NK-92 (cell line): ENCODE measurements around the gene DOLK.

ENCODE experiments used
- DNase-seq: peaks from one replicate; lab custom pipeline; 2025; ENCODE audit not compliant: unreplicated experiment; lab: John Stamatoyannopoulos, UW

Gene DOLK

DNA sequence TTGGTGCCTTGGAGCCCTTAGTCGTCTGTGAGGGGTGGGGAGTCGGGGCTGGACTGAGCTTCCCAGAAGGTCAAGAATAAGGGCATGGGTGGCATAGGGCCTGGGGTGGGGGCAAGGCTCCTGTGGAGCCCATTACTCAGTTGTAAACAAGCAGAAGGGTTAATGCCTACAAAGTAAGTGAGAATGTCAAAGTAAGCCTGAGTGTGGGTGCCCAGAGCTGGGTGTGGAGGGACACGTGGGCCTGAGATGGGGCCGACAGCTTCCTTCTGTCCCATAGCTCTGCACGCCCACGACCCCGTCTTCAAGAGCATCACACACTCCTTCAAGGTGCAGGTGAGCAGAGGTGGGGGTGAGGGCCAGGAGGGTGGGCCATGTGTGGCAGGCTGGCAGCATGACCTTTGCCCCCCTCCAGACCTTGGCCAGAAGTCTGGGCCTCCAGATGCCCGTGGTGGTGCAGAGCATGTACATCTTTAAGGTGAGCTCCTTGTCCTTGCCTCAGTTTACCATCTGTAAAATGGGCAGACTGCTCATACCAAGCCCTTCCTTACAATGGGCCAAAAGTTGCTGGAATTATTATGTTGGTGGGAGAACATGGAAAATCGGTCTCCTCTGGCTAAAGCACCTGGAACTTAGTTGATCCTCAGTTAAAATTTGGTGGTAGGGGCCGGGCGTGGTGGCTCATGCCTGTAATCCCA is 11.1 kb downstream of the DOLK start:
- DNase-seq, result no peak

- DNase-seq, result no peak
Observed at GRCh38 chr9:128933731-128934130, 13.7 kb downstream of the DOLK start.

GRCh38 chr9:128929560-128929959 is 17.8 kb downstream of the DOLK start:
- no peak for DNase-seq

- DNase-seq, result no peak
Observed at GRCh38 chr9:128928624-128929023, 18.8 kb downstream of the DOLK start.

DNA sequence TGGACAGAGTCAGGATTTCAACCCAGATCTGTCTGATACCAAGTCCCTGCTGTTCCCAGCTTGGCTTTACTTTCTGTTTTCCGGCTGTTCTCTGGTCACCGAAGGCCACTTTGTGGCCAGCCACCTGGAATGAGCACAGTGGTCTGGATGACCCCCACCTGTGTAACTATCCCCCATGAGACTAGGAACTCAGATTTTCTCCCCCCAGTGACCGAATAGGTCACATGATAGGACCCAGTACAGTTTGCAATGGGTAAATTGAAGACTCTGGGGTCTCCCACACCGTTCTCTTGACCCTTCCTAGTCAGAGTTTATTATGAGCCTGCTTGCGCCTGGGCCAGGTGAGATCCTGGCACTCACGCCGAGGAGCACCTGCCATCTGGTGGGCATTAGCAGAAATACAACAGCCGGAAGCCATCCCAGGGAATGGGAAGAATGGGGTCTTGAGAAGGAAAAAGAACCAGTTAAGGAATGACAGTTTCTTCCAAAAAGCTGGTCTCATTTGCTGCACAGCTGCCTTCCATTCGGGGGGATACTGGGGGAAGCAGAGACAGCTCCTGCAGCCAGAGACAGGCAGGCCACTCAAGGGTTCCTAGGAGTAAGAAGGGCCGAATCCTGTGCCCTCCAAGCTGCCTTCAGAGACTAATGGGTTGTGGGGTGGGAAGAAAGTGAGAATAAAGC is 19.5 kb downstream of the DOLK start:
- DNase-seq, result no peak

GRCh38 chr9:128923493-128923883 is 23.9 kb downstream of the DOLK start:
- DNase-seq, result no peak

DNA sequence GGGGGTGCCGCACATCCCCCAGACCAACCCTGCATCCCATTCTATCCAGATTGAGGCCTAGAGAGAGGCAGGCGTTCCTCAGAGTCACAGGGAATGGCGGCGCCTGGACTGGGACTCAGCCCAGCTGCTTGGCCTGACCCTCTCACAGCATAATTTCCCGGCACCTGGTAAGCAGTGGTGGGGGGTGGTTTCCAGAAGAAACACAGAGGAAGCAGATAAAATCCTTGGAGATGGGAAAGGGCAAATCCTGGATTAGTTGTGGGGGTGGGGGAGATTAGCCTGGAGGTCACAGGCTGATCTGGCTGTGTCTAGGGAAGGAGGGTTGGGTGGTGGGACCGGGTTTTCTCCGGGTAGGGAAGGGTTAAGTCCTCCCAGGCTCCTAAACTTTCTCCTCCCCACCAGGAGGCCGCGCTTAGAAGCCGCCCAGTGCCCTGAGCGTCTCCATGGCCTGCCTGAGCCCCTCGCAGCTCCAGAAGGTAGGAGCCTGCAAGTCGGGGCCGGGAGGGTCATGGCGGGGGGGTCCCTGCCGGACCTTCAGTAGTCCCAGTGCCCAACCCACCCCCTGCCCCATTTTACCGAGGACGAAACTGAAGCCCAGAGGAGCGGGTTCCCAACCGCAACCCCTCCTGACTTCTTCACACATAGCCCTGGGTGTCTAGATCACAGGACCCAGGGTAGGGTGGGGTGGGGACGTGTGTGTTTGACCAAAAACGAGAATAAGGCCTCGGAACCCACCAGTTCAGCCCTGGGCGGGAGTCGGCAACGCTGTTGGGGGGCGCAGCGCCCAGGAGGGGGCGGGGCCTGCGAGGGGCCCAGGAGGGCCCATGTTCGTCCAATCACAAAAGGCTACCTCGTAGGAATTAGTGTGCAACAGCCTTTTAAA is 25.3 kb downstream of the DOLK start:
- DNase-seq, result no peak

DNA sequence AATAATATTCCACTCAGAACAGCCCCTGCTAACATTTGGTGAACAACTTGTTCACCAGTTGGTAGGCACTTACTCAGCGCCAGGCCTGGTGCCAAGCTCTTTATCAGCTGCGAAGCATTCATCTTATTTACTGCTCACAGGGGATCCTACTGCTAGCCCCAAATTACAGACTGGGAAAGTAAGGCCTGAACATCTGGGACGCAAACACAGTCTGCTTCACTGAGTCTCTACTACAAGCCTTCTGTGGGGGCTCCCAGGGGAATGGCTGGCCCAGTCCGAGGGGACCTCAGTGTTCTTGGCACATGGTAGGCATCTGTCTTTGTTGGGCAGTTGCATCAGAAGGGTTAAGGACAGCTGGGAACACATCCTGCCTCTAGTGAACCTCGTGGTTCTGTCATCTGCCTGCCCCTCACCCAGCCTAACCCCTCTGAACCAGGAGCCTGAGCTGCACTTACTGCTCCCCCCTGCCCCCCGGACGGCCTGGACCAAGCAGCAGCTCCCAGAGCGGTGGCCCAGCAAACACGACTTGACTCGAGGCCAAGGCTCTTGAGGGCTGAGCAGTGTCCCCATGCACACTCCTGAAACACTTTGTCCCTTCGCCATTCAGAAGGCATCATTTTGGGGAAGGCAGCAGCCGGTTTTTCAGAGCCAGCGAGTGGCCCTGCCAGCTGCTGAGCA is 26.9 kb downstream of the DOLK start, which contains the start of gene PHYHD1:
PHYHD1 (plus strand) TSS at position 602 of the 678 bp plus-strand sequence. CDS start 1,342 bp downstream, outside the sequence.
- no peak for DNase-seq

DNA sequence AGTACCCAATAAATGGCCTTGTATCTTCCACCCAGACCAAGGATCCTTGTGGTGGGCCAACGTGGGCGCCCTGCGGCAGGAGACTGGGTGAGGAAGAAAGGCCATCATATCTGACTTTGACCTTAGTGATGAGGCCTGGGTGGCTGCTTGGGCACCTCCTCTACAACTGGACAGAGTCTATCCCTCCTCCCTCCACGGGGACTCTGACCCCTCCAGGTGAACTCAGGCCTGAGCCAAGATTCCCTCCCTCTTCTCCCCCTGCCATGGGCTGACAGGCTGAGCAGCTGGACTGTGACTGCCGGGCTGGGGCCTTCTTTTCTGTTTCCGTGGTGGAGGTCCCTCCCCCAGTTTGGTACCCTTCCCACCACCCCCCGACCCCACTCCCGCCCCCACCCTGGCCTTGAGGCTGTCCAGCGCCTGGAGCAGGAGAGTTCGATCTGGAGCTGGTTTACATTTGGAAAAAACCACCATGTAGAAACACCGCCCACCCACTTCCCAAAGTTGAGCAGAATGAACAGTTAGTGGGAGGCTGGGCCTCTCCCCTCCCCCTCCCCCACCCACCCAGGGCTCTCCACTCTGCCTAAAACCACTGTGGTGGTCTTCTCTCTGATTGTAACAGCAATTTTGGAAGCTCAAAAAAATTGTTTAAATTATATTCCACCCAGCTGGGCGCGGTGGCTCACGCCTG is 27.9 kb downstream of the DOLK start:
- no peak for DNase-seq

DNA sequence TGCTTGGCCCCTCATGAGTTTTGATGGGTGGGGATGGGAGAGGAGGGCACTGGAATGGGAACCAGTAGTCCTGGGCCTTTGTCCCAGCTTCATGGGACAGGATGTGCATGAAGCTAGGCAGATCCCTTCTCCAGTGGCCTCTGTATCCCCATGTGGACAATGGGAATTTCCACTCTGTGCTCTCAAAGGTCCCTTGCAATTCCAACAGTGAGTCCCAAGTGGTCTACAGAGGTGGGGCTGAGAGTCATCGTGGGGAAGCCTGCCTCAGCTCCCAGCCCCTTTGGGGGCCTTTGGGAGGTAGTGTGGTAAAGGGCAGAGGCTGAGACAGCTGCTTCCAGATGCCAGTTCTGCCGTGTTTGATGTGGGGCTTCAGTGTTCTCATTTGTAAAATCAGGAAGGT is 28.5 kb downstream of the DOLK start:
- no peak for DNase-seq

- no peak for DNase-seq
Observed at GRCh38 chr9:128917151-128917849, 30.1 kb downstream of the DOLK start.

GRCh38 chr9:128916745-128917144 is 30.7 kb downstream of the DOLK start:
- DNase-seq, result no peak

- DNase-seq, result no peak
Observed at GRCh38 chr9:128916204-128916603, 31.2 kb downstream of the DOLK start.

- no peak for DNase-seq
Observed at GRCh38 chr9:128913995-128914772, 33.2 kb downstream of the DOLK start.

GRCh38 chr9:128913048-128913900 is 34.1 kb downstream of the DOLK start:
- no peak for DNase-seq

DNA sequence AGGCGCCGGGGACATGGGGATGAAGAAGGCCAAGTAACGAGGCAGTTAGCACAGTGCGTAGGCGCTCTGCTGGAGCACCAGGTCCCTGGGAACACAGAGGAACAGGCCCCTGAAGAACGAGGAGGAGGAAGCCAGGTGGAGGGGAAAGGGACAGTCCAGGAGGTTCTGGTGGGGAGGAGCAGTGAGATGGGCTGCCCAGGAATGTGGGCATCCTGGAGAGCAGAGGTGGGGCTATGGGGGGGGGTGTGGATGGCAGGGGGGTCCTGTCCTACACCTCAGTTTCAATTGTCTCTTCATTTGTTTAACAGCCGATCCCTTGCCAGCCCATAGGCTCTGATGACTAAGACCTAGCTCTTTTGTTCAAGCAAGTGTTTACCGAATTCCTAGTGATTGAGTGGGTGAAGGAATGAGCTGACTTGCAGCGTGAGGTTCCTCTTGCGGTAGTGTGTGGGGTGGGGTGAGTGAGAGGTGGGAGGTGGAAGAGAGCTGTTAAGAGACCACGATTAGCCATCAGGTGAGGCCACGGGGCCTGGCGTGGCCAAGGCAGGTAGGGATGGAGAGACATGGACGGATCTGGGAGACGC is 35.0 kb downstream of the DOLK start:
- DNase-seq, result no peak

- no peak for DNase-seq
Observed at GRCh38 chr9:128911529-128912035, 35.8 kb downstream of the DOLK start.

DNA sequence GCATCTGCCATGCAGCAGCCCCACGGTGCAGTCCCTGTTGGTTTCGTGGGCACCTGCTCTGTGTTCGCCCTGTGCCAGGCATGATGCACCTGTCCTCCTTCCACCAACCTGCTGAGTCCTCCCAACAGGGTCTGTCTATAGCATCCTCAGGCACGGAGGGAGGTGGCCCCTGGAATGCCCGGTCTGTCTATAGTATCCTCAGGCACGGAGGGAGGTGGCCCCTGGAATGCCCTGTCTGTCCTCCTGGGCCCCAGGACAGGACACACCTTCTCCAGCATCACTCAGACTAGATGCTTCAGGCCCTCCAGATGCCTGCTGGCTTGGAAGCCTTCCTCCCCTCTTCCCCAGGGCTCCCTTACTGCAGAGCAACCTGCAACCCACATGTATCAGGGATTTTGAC is 36.5 kb downstream of the DOLK start:
- no peak for DNase-seq
